ENCODE data around the gene FBLN5.

- no peak for TF ChIP-seq CTCF (IDR thresholded peaks at IDR 0.05)
- no peak for TF ChIP-seq REST (IDR thresholded peaks at IDR 0.05; ENCODE audit: insufficient read depth in 1 of 2, low read depth in 2 of 2, low read length in 1 of 2)
These were observed 56.4 kb downstream of the FBLN5 start for GRCh38 chr14:91891101-91891500.

Data from Panc1 (cell line).